ENCODE results near the gene POU4F2.

Gene POU4F2, protein sequence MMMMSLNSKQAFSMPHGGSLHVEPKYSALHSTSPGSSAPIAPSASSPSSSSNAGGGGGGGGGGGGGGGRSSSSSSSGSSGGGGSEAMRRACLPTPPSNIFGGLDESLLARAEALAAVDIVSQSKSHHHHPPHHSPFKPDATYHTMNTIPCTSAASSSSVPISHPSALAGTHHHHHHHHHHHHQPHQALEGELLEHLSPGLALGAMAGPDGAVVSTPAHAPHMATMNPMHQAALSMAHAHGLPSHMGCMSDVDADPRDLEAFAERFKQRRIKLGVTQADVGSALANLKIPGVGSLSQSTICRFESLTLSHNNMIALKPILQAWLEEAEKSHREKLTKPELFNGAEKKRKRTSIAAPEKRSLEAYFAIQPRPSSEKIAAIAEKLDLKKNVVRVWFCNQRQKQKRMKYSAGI

DNA sequence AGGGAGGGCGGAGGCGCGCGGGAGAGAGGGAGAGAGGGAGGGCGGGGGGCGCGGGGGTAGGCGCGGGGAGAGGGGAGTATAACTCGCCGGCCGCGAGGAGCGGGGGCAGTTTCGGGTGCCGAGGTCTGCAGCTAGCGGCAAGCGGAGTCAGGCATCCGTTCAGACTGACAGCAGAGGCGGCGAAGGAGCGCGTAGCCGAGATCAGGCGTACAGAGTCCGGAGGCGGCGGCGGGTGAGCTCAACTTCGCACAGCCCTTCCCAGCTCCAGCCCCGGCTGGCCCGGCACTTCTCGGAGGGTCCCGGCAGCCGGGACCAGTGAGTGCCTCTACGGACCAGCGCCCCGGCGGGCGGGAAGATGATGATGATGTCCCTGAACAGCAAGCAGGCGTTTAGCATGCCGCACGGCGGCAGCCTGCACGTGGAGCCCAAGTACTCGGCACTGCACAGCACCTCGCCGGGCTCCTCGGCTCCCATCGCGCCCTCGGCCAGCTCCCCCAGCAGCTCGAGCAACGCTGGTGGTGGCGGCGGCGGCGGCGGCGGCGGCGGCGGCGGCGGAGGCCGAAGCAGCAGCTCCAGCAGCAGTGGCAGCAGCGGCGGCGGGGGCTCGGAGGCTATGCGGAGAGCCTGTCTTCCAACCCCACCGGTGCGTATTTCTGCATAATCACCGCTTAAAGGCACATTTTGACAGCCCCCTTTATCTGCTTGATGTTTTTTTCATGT lies at the start of gene POU4F2:
TSS of gene POU4F2 (plus strand) at position 108 of the 720 bp plus-strand sequence. CDS start at position 356, 248 bp downstream.
- DNase-seq, result peak; percentile 19

- DNase-seq, result no peak
These were observed 47.9 kb upstream of the POU4F2 start for GRCh38 chr4:146590801-146591200.

DNA sequence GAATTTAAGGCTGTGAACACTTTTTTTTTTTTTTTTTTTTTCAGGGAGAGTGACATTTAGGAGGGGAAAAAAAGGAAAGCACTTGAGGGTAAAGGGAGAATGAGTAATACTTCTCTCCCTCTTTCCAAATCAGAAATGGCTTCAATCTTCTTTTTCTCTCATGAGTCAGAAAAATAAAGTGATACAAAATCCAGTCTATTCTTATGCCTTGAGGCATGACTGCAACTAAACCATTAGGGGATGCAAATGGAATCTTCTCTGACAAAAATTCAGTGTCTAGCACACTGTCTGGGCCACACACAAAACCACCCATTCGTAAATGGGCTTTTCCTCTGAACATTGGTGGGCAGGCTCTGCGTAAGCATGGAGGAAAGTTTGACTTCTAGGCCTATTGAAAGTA lies 46.7 kb upstream of the POU4F2 start:
- DNase-seq, result no peak

DNA sequence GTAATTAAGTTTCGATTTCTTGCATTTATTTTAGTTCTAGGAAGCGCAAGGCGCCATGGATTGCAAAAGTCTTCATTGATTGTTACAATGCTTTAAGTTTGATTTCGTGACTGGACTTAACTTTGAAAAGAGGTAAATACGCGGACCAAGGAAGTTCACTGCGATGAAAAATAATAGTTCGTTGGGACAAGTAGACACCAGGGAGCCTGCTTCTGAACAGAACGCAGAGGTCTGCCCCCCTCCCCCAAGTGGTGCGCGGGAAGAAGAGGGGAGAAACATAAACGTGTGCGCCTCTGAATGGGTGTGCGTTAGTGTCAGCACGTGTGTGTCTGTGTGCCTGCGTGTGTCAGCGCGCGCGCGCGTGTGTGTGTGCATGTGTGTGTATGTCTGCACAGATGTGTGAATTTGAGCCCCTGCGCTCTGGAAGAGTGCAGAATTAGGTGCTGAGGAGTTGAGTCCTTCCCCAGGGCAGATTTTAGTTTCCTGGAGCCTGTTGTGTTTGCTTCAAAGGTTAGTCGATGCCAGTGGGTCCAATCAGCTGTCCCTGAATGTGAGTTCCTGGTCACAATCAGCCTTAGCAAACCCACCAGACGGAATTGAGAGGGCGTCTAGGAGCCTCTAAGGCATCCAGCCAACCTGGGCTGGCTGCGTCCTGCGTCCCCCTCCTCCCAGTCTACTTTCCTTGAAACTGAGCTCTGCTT lies 5.8 kb upstream of the POU4F2 start:
- DNase-seq, result no peak

- DNase-seq, result no peak
These were observed 5.3 kb upstream of the POU4F2 start for GRCh38 chr4:146633471-146633800.

DNA sequence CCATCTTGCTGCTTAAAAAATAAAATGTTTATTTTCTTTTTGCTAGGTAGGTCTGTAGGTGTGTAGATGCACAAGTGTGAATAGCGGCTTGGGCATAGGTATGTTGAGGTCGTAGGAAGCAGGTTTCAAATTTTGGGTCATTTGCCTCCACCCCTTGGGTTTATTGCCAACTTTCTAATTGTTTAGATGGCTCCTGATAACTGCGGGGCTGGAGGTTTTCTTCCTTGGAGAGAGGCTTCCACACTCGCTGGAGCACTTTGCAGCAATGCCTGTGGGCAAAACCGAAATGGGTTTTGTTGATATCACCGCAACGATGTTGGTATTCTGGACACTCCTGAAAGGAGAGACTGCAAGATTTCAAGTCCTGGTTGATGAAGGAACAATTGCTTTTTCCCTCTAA lies 3.9 kb upstream of the POU4F2 start:
- no peak for DNase-seq

- peak; percentile 49 for DNase-seq
These were observed 916 bp upstream of the POU4F2 start for GRCh38 chr4:146637621-146638332.

- peak; percentile 44 for DNase-seq
These were observed 334 bp upstream of the POU4F2 start for GRCh38 chr4:146638333-146638785.

GRCh38 chr4:146639506-146639932 lies 826 bp downstream of the POU4F2 start:
- DNase-seq, result no peak

GRCh38 chr4:146640021-146640464 lies 1.4 kb downstream of the POU4F2 start:
- DNase-seq, result no peak

DNA sequence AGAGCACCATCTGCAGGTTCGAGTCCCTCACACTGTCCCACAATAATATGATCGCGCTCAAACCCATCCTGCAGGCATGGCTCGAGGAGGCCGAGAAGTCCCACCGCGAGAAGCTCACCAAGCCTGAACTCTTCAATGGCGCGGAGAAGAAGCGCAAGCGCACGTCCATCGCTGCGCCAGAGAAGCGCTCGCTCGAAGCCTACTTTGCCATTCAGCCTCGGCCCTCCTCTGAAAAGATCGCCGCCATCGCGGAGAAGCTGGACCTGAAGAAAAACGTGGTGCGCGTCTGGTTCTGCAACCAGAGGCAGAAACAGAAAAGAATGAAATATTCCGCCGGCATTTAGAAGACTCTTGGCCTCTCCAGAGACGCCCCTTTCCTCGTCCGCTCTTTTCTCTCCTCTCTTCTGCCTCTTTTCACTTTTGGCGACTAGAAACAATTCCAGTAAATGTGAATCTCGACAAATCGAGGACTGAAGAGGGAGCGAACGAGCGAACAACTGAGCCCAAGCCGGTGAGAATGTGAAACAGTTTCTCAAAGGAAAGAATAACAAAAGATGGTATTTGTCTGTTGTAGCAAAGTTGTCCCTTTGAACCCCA lies 1.9 kb downstream of the POU4F2 start:
- DNase-seq, result no peak

- no peak for DNase-seq
These were observed 3.1 kb downstream of the POU4F2 start for GRCh38 chr4:146641762-146642161.

DNA sequence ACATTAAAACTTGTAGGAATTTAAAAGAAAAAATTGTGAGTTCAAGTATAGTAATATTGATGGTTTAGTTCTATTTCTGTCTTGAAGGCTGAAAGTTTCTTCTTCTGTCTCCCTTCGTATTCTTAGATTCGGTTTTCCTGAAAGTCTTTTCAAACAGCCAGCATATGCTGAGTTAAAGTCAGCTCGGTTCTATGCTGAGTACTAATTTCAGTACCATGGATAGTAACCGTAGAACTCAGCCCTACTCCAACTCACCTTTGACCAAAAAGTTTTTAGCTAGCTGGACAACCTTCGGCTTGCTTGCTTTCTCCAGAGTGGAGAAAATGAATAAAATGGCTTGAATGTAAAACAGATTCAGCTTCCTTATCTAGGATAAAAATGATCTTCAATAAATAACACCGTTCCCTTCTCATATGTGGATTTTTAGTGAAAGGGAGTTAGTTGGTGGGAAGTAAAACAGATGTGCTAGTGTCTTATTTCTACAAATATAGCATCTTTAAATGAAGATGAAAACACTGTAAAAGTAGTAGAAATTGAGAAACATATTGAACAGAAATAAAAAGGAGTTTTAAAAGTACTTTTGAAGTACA lies 5.2 kb downstream of the POU4F2 start:
- DNase-seq, result no peak

DNA sequence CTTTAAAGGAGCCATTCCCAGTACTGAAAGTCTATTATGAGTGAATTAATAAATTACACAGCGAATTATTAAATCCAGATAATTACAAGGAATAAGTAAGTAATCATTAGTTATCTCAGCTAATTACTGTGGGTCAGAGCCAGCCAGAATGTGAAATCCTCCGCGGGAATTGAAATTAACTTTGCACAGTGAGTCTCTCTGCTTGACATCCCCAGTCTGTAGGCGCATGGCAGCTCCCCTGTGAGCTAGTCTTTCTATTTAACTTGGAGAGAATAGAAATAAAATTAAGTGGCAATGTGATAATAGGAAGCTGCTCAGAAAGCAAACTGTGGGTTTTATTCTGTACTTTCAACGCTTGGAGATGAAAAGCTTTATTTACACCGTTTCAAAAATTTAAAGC lies 7.2 kb downstream of the POU4F2 start:
- DNase-seq, result no peak

DNA sequence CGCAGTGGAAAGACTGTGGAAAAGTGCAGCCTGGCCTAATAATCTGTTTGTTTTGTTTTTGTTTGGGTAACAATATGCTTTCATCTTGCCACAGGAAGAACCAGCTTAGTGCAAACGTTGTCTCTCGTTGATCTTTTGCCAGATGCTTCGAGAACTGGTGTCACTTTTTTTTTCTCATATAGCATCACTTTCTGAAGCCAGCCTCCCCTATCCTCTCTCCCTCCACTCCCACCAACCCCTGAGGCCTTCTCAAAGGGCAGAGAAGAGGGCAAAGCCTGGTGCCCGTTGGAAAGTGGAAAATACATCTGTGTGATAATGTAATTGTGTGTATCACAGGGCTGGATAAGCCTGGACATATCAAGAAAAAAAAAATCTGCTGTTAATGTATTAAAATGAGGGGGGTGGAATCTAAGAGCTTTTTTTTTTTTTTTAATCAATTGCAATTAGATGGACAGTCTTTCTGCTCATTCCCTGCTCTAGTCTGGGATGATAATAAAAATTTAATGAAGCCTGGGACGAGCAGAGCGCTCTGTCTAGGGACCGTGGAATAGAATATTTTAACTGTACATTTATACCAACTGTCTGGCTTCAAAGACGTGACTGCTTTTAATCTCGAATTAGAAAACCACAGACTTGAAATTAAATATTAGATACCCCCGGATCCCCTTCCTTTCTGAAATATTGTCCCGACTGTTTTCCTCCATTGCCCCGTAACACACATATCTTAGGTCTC lies 8.1 kb downstream of the POU4F2 start:
- DNase-seq, result no peak

DNA sequence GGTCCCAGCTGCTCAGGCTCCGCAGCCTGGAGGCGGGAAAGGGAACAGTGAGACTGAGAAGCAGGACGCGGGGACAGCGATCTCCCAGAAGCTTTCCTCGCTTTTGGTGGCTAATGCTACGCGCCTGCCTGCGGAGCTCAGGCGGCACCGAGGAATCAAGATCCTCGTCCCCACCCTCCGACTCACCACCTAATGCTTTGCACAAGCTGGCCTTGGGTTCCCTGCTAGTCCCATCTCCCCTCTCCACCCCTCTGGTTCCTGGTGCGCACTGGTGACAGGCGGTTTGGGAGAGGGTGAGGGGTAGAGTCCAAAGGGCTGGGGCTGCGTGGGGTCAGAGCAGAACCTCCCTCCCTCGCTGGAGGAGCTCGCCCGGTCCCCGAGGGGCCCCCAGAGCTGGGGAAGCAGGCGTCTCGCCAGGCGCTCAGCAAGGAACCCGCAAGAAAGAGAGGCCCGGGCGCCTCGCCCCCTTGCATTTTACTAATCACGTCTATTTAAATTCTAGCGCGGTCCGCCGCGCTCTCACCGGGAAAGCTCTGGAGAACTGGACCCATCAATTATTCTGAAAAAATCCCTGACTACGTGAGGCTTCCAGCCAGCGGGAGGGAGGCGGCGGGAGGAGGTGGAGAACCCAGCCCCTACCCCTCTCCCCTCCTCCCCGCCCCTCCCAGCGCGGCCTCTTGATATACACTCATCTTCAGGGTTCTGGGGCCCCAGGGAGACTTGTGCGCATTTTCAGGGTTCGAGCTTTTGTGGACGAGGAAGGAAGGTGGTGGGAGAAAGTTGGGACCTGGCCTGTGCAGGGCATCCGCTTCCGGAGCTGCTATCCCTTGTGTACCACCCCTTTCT lies 9.1 kb downstream of the POU4F2 start:
- DNase-seq, result no peak

- no peak for DNase-seq
These were observed 9.7 kb downstream of the POU4F2 start for GRCh38 chr4:146648461-146648783.

DNA sequence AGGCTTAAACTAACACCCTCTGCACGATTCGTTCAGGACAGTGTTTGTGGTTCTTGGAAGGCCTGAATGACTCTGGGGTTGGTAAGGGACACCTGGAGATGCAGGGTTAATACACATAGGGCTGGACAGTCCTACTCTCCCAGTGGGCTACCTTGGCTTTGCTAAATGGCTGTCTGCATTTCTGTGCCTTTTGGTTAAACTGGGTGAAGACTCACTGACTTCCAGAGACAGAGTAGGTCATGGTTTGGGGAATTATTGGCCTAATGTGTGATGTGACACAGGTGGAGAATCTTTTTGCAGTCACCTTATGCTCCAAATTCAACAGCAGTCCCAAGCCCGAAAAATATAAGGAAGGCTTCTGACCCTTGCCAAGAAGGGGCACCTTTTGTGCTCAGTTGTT lies 10.5 kb downstream of the POU4F2 start:
- DNase-seq, result no peak

- DNase-seq, result no peak
These were observed 11.3 kb downstream of the POU4F2 start for GRCh38 chr4:146650034-146650433.

DNA sequence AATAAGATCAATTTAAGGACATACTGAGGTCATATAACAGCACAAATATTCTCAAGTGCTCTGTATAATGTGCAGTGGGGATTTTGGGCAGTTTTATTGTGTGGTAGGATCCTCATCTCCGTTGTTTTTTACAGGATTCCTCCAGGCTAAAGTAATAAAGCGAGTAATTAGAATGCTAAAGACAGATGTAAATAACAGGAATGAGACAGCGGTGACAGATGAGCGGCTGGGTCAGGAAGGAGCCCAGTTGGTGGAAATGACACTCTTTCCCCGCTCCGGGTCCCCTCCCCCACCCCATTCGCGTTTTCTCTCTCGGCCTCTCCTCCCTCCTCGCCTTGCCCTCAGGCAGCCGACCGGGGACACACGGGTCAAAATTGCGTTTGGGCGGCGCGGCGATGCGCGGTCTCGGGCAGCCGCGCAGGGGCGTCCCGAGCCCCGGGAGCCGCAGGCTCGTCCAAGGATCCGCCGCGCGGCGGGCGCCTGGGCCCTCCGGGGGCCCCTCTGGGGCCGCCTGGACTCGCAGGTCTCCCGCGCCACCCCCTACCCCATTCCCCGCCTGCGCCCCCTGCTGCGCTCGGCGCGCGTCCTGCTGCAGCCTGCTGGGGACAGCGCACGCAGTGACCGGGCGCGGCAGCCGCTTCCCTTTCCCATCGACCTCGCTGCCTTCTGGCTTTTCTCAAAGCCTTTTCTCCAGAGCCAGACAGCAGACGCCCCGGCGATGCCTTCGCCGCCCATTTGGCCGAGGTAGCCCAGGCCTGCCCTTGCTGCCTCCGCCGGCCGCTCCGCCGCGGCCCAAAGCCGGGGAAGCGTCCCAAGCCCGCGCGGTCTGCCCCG lies 16.2 kb downstream of the POU4F2 start:
- DNase-seq, result no peak
